Measurements from ENCODE around the gene UNC13D. TPM values are rescaled to one million over a fixed set of nuclear protein-coding genes. Genes with fewer than 3 reads are reported as not detected.
A peak's percentile ranks its signal among the peaks of the same experiment; 100 is the strongest.
"Not testable (repeated sequence)": the region's sequence is repeated elsewhere in the genome, so short reads cannot be mapped to it uniquely, and the experiment has no call there.

UNC13D gene
- total and polyA plus RNA-seq, 12 donors, result 3.0 to 20.7 (median 8.5) TPM

DNA sequence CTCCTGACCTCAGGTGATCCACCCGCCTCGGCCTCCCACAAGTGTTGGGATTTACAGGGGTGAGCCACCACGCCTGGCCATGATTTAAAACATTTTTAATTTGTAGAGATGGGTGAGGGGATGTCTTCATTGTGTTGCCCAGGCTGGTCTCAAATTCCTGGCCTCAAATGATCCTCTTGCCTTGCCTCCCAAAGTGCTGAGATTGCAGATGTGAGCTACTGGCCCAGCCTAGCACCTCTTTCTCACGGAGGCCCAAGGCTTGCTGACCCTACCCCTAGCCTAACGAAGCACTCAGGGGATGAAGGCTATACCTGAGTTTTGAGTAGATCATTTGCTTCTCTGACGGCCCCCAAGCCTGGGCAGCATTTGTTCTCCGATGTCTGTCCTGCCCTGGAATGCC, 33.0 kb downstream of the UNC13D start:
- intact Hi-C loops (cut with DNase I), result no loop called here
- 94 to 95% methylated on average over 7 of the region's 7 CpGs for WGBS, 2 donors
- no peak overlapping the region for H3K27ac ChIP-seq
- peaks cover 12 to 45% (median 34%) of the 10 kb centered on the region in 9 donors for H3K4me1 ChIP-seq
- DNase-seq, result no peak
- H3K9me3 ChIP-seq, result no peaks in the 10 kb centered on the region
- H3K36me3 ChIP-seq, result peaks cover 0 to 68% (median 48%) of the 10 kb centered on the region in 9 donors
- no peak for ATAC-seq
- no peak overlapping the region for H3K4me3 ChIP-seq
- TF ChIP-seq, protein P1, sequence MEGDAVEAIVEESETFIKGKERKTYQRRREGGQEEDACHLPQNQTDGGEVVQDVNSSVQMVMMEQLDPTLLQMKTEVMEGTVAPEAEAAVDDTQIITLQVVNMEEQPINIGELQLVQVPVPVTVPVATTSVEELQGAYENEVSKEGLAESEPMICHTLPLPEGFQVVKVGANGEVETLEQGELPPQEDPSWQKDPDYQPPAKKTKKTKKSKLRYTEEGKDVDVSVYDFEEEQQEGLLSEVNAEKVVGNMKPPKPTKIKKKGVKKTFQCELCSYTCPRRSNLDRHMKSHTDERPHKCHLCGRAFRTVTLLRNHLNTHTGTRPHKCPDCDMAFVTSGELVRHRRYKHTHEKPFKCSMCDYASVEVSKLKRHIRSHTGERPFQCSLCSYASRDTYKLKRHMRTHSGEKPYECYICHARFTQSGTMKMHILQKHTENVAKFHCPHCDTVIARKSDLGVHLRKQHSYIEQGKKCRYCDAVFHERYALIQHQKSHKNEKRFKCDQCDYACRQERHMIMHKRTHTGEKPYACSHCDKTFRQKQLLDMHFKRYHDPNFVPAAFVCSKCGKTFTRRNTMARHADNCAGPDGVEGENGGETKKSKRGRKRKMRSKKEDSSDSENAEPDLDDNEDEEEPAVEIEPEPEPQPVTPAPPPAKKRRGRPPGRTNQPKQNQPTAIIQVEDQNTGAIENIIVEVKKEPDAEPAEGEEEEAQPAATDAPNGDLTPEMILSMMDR (IDR thresholded peaks at IDR 0.05), result no peak
- no peaks in the 10 kb centered on the region for H3K27me3 ChIP-seq

DNA sequence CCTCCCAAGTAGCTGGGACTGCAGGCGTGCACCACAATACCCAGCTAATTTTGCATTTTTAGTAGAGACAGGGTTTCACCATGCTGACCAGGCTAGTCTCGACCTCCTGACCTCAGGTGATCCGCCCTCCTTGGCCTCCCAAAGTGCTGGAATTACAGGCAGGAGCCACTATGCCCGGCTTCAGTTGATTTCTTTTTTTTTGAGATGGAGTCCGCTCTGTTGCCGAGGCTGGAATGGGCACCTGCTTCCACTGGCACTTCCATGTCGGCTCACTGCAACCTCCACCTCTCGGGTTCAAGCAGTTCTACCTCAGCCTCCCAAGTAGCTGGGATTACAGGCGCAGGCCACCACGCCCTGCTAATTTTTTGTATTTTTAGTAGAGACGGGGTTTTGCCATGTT, 33.4 kb downstream of the UNC13D start:
- intact Hi-C loops (cut with DNase I); H3K4me3 ChIP-seq; DNase-seq; H3K27me3 ChIP-seq; H3K9me3 ChIP-seq; ATAC-seq: not testable (repeated sequence)
- peak overlapping the region in 1 of 10 donors; percentile 91 for H3K27ac ChIP-seq
- H3K4me1 ChIP-seq, result peaks cover 12 to 45% (median 34%) of the 10 kb centered on the region in 9 donors
- peaks cover 0 to 64% (median 44%) of the 10 kb centered on the region in 9 donors for H3K36me3 ChIP-seq
- WGBS, 2 donors, result 94 to 97% methylated on average over 11 of the region's 11 CpGs

DNA sequence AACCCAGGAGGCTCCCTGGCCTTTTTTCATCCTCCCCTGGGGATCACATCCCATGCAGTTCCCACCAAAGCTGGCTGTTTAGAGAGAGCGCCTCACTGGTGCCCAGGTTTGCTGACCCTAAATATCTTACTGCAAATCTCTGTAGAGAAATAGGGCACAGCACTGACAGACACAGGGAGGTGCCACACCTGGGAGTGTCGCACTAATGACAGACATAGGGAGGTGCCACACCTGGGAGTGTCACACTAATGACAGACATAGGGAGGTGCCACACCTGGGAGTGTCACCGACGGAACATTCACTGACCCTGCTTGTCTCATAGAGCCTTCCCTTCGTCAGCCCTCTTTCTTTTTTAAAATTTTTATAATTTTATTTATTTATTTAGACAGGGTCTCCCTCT, 34.0 kb downstream of the UNC13D start:
- no peak overlapping the region for H3K4me3 ChIP-seq
- peaks cover 0 to 58% (median 40%) of the 10 kb centered on the region in 9 donors for H3K36me3 ChIP-seq
- ATAC-seq, result no peak
- peaks cover 12 to 45% (median 34%) of the 10 kb centered on the region in 9 donors for H3K4me1 ChIP-seq
- intact Hi-C loops (cut with DNase I), result no loop called here
- TF ChIP-seq, protein P1 (IDR thresholded peaks at IDR 0.05), result no peak
- WGBS, 2 donors, result 94 to 97% methylated on average over 5 of the region's 5 CpGs
- no peaks in the 10 kb centered on the region for H3K27me3 ChIP-seq
- no peaks in the 10 kb centered on the region for H3K9me3 ChIP-seq
- peak overlapping the region; percentile 47 to 91 (median 86) for H3K27ac ChIP-seq
- no peak for DNase-seq

DNA sequence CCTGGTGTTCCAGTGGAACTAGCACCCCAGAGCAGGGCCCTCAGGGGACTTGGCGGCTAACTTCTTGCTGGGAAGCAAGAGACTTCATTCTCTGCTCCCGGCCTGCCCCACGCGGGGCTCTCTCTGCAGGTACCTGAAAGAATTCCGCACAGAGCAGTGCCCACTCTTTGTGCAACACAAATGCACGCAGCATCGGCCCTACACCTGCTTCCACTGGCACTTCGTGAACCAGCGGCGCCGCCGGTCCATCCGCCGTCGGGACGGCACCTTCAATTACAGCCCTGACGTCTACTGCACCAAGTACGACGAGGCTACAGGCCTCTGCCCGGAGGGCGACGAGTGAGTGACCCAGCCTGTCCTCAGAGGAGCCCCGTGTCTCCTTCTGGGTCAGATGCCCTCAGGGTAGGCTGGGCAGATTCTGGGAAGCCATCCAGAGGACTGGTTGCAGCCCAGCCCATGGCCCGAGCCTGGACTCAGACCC, 34.5 kb downstream of the UNC13D start:
- DNase-seq (no peak), ATAC-seq (peak in 6 of 8 donors; percentile 21 to 55 (median 42))
- 75 to 78% methylated on average over 23 to 24 of the region's 24 CpGs for WGBS, 2 donors
- Histone ChIP-seq H3K27ac (peak overlapping the region; percentile 47 to 91 (median 86)), H3K4me3 (peak overlapping the region in 1 of 10 donors; percentile 22), H3K27me3 (no peaks in the 10 kb centered on the region), H3K4me1 (peaks cover 12 to 45% (median 34%) of the 10 kb centered on the region in 9 donors), H3K9me3 (no peaks in the 10 kb centered on the region), H3K36me3 (peaks cover 0 to 53% (median 34%) of the 10 kb centered on the region in 9 donors)
- TF ChIP-seq, protein P1 (IDR thresholded peaks at IDR 0.05), result no peak
- intact Hi-C loops (cut with DNase I), result no loop called here

DNA sequence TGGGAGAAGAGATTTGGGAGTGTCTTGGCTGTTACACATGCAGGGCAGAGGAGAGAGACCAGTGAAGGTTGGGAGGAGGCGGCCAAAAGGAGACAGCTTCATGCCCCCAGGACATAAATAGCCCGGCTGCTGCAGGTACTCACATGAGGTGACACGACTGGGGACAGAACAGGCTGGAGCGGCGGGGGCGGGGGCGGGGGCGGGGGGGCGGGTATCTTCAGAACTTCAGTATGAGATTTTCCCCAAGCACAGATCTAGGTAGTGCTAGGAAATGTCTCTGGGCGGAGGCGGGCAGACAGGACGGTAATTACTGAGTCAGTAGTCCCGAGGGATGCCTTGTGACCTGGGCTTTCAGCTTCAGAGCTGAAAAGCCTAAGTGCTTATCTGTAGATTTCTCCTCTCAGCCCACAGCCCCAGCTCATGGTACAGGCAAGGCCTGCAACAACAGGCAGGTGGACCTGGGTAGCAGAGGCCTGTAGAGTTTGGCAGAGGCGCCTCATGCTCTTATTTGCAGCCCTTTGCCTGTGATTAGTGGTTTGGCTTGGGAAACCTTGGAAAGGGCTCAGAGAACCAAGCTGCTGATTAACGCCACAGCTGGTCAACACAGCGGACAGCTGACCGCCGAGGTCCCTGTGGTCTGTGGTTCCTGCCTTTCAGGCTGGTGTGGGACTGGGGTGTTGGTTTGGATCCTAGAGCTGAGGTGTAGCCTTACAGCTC, 35.1 kb downstream of the UNC13D start:
- Histone ChIP-seq H3K36me3 (peaks cover 0 to 49% (median 31%) of the 10 kb centered on the region in 9 donors), H3K4me1 (peaks cover 12 to 45% (median 34%) of the 10 kb centered on the region in 9 donors), H3K9me3 (no peaks in the 10 kb centered on the region), H3K27me3 (no peaks in the 10 kb centered on the region), H3K27ac (peak overlapping the region; percentile 78 to 91 (median 86)), H3K4me3 (peak overlapping the region in 1 of 10 donors; percentile 22)
- intact Hi-C loops (cut with DNase I), result no loop called here
- TF ChIP-seq, protein P1 (IDR thresholded peaks at IDR 0.05), result peak in 1 of 9 donors; percentile 7
- WGBS, 2 donors, result 24 to 34% methylated on average over 18 of the region's 18 CpGs
- ATAC-seq, result peak; percentile 60 to 90 (median 80)
- peak in 1 of 2 donors; percentile 80 for DNase-seq
